ENCODE data around the gene XCR1. TPM values are rescaled to one million over a fixed set of nuclear protein-coding genes. Genes with fewer than 3 reads are reported as not detected.
"Not testable (repeated sequence)": the region's sequence is repeated elsewhere in the genome, so short reads cannot be mapped to it uniquely, and the experiment has no call there.

Gene XCR1
- total RNA-seq, 1 donor from 2014 or later: not detected

DNA sequence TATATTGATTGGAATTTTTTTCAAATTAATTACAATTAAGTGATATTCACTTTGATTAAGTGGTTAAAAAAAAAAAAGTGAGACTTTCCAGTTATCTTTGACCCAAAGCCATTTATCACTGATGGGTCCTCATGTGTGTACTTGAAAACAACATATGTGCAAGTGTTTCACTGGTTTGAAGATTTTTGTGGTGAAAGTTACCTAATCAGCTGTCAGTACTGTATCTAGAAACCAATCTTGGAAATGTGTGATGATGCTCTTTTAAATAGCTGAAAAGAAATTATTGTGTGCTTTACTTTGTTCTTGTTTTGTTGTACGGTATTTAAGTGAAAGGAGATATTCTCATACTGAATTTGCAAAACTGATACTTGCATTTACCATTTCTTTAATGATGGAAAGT lies 11.6 kb upstream of the XCR1 start:
- no peak for DNase-seq (ENCODE audit: low read depth)

DNA sequence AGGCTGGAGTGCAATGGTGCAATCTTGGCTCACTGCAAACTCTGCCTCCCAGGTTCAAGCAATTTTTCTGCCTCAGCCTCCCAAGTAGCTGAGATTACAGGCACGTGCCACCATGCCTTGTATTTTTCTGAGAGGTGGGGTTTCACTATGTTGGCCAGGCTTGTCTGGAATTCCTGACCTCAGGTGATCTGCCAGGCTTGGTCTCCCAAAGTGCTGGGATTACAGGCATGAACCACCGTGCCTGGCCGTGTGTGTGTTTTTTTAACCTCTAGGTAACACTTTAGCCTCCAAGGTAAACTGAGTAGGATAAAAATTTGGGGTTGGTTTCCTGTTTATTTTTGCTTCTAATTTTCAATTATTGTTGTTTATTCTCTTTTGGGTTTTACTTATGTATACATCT lies 10.8 kb upstream of the XCR1 start:
- not testable (repeated sequence) for DNase-seq (ENCODE audit: low read depth)

DNA sequence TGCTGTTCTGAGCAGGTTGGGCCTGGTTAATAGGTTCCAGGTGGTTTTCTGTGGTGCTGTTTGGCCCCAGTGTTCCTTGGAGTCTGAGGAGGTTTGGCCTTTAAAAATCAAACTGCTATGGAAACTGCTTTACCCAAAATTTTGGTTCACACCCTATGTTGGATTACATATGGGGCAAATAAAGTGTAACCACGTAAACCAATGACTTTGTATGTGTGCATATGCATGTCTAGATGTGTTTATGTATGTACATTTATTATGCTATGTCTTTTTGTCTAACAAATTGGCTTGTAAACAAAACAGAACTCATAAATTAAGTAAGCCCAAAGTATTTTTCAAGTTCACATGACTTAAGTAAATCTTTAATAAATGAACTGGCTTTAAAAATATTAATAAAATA lies 8.9 kb upstream of the XCR1 start:
- no peak for DNase-seq (ENCODE audit: low read depth)

DNA sequence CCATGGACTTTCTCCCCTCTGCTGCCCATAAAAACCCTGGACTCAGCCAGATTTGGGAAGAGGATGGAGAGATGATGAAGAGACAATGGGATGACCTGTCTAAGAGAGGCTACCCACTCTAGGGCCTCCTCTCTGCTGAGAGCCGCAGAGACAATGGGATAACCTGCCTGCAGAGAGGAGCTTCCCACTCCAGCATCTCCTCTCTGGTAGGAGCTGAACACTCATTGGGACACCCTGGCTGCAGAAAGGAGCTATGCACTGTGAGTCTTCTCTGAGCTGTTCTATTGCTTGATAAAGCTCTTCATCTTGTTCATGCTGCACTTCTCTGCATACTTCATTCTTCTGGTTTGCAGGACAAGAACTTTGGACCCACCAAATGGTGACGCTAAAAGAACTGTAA lies 4.5 kb upstream of the XCR1 start:
- no peak for DNase-seq (ENCODE audit: low read depth)

DNA sequence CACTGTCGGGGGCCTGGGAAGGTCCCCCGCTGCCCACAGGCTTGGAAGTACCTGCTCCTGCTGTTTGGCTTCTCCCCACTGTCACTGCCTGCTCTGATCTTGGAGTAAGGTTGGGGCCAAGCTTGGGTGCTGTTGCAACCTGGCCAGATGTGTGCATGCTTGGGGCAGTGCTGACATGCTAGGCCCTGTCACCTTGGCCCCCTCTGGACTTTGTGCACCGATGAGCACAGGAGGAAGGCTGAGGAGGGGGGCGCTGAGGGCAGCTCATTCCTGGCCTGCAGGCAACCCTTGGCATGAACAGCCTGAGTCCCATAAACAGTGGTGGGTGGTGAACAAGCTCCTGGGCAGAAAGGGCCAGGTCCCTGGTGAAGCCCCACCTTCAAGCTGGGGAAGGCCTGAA lies 4.0 kb upstream of the XCR1 start:
- no peak for DNase-seq (ENCODE audit: low read depth)

DNA sequence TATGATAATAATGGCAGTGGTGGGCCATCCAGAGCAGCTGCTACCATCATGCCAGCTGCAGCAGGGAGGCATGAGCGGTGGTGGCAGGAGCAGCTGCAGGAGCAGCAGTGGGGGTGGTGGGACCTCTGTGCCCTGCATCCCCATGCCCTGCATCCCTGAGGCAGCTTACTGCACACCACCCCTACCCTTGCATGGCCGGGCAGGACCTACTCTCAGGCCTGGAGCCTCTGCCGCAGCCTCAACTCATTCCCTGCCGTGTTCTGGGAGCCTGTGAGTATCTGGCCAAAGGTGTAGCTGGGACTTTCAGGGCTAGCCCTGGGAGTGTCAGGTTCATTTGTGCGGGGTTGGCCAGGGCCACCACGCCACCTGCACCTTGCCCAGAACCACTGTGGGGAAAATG lies 3.3 kb upstream of the XCR1 start:
- DNase-seq (ENCODE audit: low read depth): no peak

DNA sequence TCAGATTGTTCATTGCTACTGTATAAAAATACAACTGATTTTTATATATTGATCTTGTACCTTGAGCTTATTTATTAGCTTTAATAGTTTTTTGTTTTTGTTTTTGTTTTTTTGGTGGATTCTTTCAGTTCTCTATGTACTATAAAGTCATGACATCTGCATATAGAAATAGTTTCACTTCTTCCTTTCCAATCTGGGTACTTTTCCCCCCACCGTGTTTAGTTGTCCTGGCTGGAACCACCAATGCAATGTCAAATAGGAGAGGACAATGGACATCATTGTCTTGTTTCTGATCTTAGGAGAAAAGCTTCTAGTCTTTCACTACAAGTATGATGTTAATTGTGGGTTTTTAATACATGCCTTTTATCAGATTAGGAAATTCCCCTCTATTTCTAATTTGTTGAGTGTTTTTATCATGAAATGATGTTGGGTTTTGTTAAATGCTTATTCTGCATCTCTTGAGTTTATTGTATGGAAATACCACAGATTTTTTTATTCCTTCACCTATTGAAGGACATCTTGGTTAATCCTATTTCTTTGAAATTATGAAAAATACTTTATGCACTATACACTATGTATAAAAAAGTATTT lies 2.8 kb upstream of the XCR1 start:
- no peak for DNase-seq (ENCODE audit: low read depth)

DNA sequence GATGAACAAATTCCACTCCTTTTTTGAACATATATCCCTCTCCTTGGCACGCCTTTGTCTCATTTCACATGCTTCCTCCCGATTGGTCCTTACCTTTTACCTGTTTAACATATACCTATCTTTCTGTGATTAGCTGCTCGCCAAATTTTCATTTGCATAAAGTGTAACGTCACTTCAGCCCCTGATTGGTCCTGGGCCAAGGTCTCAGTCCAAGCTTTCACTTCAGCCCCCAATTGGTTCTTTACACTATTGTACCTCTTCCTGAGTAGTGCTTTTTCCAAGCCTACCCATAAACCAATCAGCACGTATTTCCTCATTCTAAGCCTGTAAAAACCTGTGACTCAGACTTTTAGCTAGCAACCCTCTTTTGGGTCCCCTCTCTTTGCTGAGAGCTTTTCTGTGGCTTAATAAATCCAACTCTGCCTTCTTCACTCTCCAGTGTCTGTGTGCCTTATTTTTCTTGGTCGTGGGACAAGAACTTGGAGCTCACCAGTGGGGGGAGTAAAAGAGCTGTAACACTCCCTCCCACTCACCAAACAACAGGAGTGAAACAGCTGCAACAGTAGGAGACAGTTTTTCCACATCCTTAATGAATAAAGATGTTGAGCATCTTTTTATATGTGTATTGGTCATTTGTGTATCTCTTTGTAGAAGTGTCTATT lies 584 bp upstream of the XCR1 start:
- no peak for DNase-seq (ENCODE audit: low read depth)

DNA sequence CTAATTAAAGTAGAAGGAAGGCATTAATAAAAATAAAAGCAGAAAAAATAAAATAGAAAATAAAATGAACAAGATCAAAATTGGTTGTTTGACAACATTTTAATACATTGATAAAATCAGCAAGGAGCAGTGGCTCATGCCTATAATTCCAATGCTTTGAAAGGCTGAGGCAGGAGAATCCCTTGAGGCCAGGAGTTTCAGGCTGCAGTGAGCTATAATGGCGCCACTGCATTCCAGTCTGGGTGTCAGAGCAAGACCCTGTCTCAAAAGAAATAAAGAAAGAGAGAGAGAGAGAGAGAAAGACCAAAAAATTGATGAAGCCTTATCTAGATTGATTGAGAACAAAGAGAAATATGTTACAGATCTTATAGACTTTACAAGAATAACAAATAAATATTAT lies 2.1 kb downstream of the XCR1 start:
- no peak for DNase-seq (ENCODE audit: low read depth)

DNA sequence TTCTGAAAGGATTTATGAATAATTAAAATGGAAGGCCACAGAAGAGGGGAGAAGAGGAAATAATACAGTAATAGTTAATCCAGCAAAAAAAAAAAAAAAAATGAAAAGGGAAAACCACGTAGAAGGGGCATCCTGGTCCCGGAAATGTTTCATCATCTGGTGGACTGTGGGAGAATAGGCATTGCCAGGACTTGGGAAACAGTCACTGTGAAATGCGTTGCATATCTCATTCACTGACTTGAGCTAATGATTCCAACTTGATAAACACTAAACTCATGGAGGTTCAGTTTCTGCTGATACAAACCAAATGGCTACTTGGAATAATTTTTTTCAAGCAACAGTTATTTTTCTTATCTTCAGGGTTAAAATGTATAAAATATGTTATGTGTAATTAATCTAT lies 3.2 kb downstream of the XCR1 start:
- DNase-seq (ENCODE audit: low read depth): no peak

DNA sequence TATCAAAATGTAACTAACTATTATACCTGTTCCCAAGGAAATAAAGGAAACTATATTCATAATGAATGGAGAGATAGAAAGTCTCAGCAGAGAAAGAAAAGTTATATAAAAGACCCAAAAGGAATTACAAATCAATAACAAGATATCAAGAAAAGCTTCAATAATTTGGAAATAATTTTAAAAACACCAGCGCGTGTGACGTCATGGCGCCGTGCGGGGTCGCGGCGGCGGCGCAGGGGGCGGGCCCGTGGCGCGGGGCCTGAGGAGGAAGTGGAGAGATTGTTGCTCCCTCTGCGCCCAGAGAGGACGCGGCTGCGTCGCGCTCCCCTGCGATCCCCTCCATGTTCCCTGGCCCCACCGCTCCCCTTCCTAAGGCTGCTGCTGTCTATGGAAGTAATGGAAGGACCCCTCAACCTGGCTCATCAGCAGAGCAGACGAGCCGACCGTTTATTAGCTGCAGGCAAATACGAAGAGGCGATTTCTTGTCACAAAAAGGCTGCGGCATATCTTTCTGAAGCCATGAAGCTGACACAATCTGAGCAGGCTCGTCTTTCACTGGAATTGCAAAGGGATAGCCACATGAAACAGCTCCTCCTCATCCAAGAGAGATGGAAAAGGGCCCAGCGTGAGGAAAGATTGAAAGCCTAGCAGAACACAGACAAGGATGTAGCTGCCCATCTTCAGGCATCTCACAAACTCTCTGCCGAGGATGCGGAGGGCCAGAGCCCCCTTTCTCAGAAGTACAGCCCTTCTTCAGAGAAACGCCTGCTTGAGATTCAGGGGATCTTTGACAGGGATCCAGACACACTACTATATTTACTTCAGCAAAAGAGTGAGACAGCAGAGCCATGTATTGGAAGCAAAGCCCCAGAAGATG lies 4.1 kb downstream of the XCR1 start:
- no peak for DNase-seq (ENCODE audit: low read depth)

DNA sequence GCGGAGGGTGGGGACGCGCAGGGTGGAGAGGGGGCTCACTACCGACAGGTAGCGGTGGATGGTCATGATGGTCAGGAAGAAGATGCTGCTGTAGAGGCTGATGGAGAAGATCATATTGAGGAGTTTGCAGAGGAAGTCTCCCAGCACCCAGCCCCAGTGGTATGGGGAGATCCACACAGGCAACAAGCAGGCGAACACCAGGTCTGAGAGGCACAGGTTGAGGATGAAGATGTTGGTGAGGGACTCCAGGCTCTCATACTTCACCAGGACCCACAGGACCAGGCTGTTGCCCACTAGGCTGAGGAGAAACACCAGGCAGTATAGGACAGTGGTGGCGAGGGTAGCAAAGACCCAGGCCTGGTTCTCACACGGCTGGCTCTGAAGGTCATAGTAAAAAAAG lies 5.8 kb downstream of the XCR1 start:
- DNase-seq (ENCODE audit: low read depth): no peak

DNA sequence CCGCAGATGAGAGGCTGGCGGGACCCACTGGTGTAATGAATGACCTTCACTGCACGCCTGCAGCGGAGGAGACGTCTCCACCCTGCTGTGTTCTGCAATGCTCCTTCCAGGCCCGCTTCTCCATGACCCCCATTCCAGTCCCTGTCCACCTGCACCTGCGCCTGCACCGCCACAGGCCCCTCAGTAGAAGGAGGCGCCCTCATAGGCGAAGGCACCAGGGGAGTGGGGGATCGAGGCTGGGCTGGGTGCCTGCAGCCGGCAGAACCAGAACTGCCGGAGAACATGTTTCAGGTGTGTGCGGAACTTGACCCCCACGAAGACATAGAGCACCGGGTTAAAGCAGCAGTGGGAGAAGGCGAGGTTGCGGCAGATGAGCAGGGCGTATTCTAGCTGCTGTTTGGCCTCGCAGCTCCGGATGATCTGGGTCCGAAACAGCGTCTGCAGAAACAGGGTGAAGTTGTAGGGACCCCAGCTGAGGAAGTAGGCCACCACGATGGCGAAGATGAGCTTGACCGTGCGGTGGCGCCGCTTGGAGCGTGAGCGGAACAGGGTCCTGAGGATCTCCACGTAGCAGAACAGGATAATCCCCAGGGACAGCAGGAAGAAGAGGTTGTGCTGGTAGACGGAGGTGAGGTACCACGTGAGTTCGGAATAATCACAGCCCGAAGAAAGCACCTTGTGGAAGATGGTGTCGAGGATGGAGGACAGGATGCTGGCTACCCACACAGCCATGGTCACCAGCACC lies 6.3 kb downstream of the XCR1 start:
- no peak for DNase-seq (ENCODE audit: low read depth)

DNA sequence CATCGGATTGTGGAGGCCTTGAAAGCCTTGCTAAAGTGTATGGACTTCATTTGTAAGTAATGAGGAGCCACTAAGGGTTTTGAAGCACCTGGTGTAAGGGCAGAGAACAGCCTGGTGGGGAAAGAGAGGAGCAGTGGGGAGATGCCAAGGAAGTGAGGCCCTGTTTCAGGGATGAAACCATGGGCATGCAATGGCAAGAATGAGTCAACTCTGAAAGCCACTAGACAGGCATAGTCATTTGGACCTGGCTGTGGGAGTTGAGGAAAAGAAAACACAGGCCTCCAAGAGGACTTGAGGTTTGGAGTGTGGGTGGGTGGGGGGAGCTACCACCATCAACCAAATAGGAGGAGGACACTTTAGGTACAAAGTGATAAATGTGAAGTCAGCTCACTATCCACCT lies 7.6 kb downstream of the XCR1 start:
- DNase-seq (ENCODE audit: low read depth): peak; percentile 11

DNA sequence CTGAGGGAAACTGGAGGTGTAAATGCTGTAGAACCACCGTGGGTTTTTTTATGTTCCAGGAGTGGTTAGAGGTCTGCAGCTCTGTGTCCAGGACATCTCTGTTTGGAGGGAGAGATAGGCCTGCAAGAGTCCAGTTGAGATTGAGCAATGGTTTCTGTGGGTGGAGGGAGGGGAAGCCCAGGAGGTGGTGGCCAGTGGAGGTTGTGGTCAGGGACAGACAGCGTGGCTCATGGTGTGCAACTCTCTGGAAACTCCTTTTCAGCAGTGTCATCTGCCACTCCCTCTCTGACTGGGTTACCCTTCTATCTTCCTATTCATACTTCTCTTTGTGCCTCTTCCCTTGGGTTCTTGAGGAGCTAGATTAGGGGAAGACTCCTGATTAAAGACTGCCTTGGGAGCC lies 9.6 kb downstream of the XCR1 start:
- peak; percentile 54 for DNase-seq (ENCODE audit: low read depth)

DNA sequence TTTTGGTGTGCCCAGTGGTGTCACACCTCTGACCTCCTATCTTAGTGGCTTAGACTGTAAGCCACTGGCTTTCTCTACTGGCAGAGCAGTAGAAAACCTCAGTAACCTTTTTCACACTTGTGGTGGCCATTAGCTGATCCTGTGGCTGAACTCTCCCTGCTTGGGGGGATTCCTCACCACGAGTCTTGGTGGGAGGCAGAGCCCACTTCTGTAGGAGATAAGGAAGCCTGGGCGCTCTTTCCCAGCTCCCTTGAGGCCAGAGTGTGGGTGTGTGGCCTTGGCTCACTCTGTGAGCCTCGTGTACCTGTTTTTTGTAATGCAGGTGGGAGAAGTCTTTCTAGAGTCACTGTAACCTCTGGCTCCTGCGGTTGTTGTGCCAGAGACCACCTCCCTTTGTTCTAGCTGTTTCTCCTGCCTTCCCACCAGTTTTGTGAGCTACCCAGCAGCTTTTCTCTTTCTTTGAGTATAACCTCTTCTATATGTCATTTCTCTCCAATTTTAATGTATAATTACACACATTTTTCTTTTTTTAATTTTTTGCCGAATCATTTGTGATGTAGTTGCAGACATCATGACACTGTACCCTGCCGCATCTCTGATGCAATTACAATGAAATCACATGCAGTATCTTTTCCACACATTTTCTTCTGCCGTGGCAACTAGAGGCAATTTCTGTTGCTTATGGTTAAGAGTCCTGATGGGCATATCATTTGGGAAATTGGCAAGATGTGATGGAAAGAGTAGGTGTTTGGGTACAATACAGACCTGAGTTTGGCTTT lies 13.8 kb downstream of the XCR1 start:
- no peak for DNase-seq (ENCODE audit: low read depth)

DNA sequence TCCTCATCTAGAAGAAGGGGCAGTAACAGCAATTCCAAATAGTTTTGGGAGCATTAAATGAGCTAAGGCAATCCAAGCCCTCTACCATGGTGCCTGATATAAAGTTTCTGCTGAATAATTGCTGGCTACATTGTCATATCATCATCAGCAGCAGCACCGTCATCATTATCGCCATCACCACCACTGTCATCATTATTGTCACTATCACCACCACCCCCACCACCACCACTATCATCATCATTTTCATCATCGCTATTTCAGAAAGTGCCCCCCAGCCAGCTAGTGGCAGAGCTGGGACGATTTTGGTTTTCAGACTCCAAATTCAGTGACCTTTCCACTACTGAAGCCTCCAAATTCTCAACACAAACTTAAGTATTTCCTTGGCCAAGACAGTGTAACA lies 15.0 kb downstream of the XCR1 start:
- DNase-seq (ENCODE audit: low read depth): no peak

DNA sequence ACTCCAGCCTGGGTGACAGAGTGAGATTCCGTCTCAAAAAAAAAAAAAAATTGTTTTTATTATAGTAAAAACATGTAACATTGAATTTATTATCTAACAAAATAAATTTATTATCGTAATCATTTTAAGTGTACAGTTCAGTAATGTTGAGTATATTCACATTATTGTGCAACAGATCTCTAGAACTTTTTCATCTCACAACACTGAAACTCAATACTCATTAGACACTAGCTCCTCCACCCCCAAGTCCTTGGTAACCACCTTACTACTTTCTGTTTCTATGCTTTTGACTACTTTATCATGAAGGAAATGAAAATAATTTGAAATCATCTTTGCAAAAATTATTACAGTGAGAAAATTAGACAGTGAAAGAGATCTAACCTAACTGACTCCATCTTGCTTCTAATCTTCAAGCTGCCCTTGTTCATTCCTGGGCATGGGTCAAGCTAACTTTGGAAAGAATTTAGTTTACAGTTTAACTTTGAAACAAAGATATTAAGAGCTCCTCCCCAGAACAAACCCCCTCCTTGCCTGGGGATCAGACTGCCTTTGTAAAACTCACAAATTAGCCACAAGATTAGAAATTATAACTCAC lies 16.7 kb downstream of the XCR1 start:
- no peak for DNase-seq (ENCODE audit: low read depth)

DNA sequence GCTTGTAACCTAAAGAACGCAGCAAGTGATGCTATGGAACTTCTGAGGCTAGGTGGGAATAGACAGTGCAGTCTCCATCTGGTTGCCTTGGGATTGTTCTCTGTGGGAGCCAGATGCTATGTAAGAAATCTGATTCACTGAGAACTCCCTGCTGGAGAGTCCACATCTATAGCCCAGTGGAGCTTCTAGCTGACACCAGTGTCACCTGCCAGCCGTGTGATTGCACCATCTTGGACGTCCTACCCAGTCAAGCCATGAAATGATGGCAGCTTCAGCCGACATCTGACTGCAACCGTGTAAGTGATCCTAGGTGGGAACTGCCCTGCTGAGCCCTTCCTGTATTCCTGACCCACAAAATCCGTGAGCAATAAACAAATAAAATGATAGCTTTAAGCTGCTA lies 19.2 kb downstream of the XCR1 start:
- no peak for DNase-seq (ENCODE audit: low read depth)

DNA sequence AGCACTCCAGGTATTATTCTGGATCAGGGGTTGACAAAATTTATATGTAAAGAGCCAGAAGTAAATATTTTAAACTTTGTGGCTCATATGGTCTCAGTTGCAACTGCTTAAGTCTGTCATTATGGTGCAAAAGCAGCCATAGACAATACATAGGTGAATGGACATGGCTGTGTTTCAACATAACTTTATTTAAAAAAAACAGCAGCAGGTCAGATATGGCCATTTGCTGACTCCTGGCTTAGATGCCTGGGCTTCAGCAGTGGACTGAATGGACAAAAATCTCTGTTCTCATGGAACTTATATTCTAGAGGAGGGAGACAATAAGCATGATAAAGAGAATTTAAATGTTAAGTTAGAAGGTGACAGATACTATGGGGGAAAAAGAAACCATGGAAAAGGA lies 20.0 kb downstream of the XCR1 start:
- DNase-seq (ENCODE audit: low read depth): no peak

Measured in renal cortical epithelial cell (primary cell).